Calu3 (cell line): Measurements from ENCODE around the gene KCNF1. TPM values are rescaled to one million over a fixed set of nuclear protein-coding genes. Genes with fewer than 3 reads are reported as not detected.

Experiments used
- BruUV-seq: library from RNA; stranded (reverse); fragments of 400-500 nt; replicated peaks from 2 replicates; lab custom pipeline; 2021; lab: Mats Ljungman, UMichigan
- CTCF ChIA-PET: fragments of 300-600 bp; sonication (Branson Sonifier 250); formaldehyde crosslinking; loops from one replicate; lab custom pipeline; 2022; ENCODE audit warnings: antibody characterized with exemption; lab: Charles Lee
- DNase-seq: peaks from one replicate; pipeline ENCODE4 v3.0.0; 2022
- H3K27ac Mint-ChIP-seq: one replicate; pipeline ENCODE4 v1.8.0; 2022; ENCODE audit warnings: mixed read lengths; ENCODE audit not compliant: unreplicated experiment
- H3K27me3 Mint-ChIP-seq: one replicate; pipeline ENCODE4 v1.8.0; 2022; ENCODE audit warnings: mixed read lengths; ENCODE audit not compliant: unreplicated experiment
- H3K36me3 Mint-ChIP-seq: one replicate; pipeline ENCODE4 v1.8.0; 2022; ENCODE audit warnings: mild to moderate bottlenecking, moderate library complexity, mixed read lengths; ENCODE audit not compliant: insufficient read depth, unreplicated experiment
- H3K4me1 Mint-ChIP-seq: one replicate; pipeline ENCODE4 v1.8.0; 2022; ENCODE audit warnings: mild to moderate bottlenecking, low read depth, mixed read lengths; ENCODE audit not compliant: unreplicated experiment
- H3K4me3 Mint-ChIP-seq: one replicate; pipeline ENCODE4 v1.8.0; 2022; ENCODE audit warnings: mild to moderate bottlenecking, low read depth, moderate library complexity, mixed read lengths; ENCODE audit not compliant: unreplicated experiment
- H3K9me3 Mint-ChIP-seq: one replicate; pipeline ENCODE4 v1.8.0; 2022; ENCODE audit warnings: low read depth, mixed read lengths; ENCODE audit not compliant: unreplicated experiment
- CTCF ChIP-seq: fragments of 200-600 bp; IDR thresholded peaks from one replicate; pipeline ENCODE4 v1.8.0; 2022; ENCODE audit warnings: antibody characterized with exemption; ENCODE audit not compliant: unreplicated experiment
- intact Hi-C: fragments of 100-400 bp; cut with micrococcal nuclease; formaldehyde crosslinking; loops from one replicate; pipeline ENCODE4 v1.10.0; 2022; ENCODE audit not compliant: unreplicated experiment
- total RNA-seq: library from RNA; stranded (reverse); gene quantifications from 2 replicates; pipeline ENCODE4 v1.2.3, GENCODE V29; 2022

Gene KCNF1
- total RNA-seq, 1 experiment from 2014 or later = not detected

GRCh38 chr2:10913501-10914271 is 2.0 kb downstream of the KCNF1 start:
- no peak for TF ChIP-seq CTCF
- peaks cover 99% of the 10 kb centered on the region for H3K27me3 Mint-ChIP-seq
- no peak overlapping the region for H3K4me3 Mint-ChIP-seq
- H3K9me3 Mint-ChIP-seq = no peaks in the 10 kb centered on the region
- H3K27ac Mint-ChIP-seq = no peak overlapping the region
- intact Hi-C loops = loop anchor here (10.0 kb wide), 1 partner anchor 211 kb away; no protein-coding TSS in a partner anchor
- no peaks in the 10 kb centered on the region for H3K36me3 Mint-ChIP-seq
- no TSS peak for BruUV-seq
- CTCF ChIA-PET = interaction anchor here (1.0 kb wide), 1 partner anchor 218 kb away, joined by 3 read pairs; no protein-coding TSS in a partner anchor
- DNase-seq = no peak
- no peaks in the 10 kb centered on the region for H3K4me1 Mint-ChIP-seq

- Mint-ChIP-seq H3K36me3 (no peaks in the 10 kb centered on the region), H3K9me3 (no peaks in the 10 kb centered on the region), H3K4me1 (no peaks in the 10 kb centered on the region), H3K27ac (no peak overlapping the region), H3K27me3 (peaks cover 99% of the 10 kb centered on the region), H3K4me3 (no peak overlapping the region)
- BruUV-seq = no TSS peak
- intact Hi-C loops = loop anchor here (10.0 kb wide), 1 partner anchor 211 kb away; no protein-coding TSS in a partner anchor
- no peak for TF ChIP-seq CTCF
- CTCF ChIA-PET = interaction anchor here (1.0 kb wide), 1 partner anchor 218 kb away, joined by 3 read pairs; no protein-coding TSS in a partner anchor
- peak; percentile 54 for DNase-seq
Observed at GRCh38 chr2:10914272-10914693, 2.5 kb downstream of the KCNF1 start.

GRCh38 chr2:10915236-10915635 is 3.5 kb downstream of the KCNF1 start:
- DNase-seq = no peak
- Mint-ChIP-seq H3K4me1 (no peaks in the 10 kb centered on the region), H3K27ac (no peak overlapping the region), H3K9me3 (no peaks in the 10 kb centered on the region), H3K36me3 (peaks cover 6% of the 10 kb centered on the region), H3K4me3 (no peak overlapping the region), H3K27me3 (peaks cover 99% of the 10 kb centered on the region)
- no TSS peak for BruUV-seq
- CTCF ChIA-PET = no interaction called here
- intact Hi-C loops = loop anchor here (10.0 kb wide), 1 partner anchor 210 kb away; no protein-coding TSS in a partner anchor
- TF ChIP-seq CTCF = no peak

GRCh38 chr2:10915731-10916276 is 4.1 kb downstream of the KCNF1 start:
- no peak for TF ChIP-seq CTCF
- Mint-ChIP-seq H3K4me1 (no peaks in the 10 kb centered on the region), H3K27me3 (peaks cover 99% of the 10 kb centered on the region), H3K4me3 (no peak overlapping the region), H3K27ac (no peak overlapping the region), H3K9me3 (no peaks in the 10 kb centered on the region), H3K36me3 (peaks cover 6% of the 10 kb centered on the region)
- intact Hi-C loops = loop anchor here (10.0 kb wide), 1 partner anchor 209 kb away; no protein-coding TSS in a partner anchor
- CTCF ChIA-PET = no interaction called here
- BruUV-seq = no TSS peak
- DNase-seq = no peak
